ENCODE data around the gene SH3GL2.

- no peak for TF ChIP-seq CTCF (IDR thresholded peaks at IDR 0.05)
- TF ChIP-seq ZFX (IDR thresholded peaks at IDR 0.05; ENCODE audit: borderline replicate concordance) = no peak
These were observed 204.4 kb downstream of the SH3GL2 start for GRCh38 chr9:17783227-17783626.

All from 22Rv1 (cell line).